IMR-90 (cell line): Measurements from ENCODE around the gene DLG4. TPM values are rescaled to one million over a fixed set of nuclear protein-coding genes. Genes with fewer than 3 reads are reported as not detected.
A peak's percentile ranks its signal among the peaks of the same experiment; 100 is the strongest.

Experiments
- ATAC-seq: fragments of 200-7000 bp; cut with Tn5 transposase; 2 replicates; pipeline ENCODE4 v1.9.1; 2020; ENCODE audit warnings: low read depth, mild to moderate bottlenecking, moderate library complexity
- BruUV-seq: library from RNA; stranded (reverse); fragments of 400-500 nt; replicated peaks from 2 replicates; lab custom pipeline; 2021; lab: Mats Ljungman, UMichigan
- CTCF ChIA-PET: fragments of 300-600 bp; formaldehyde crosslinking; extraction: SDS; loops from one replicate; lab custom pipeline; 2021; ENCODE audit warnings: antibody characterized with exemption; lab: Yijun Ruan, JAX
- POLR2A ChIA-PET: fragments of 300-600 bp; sonication (Branson Sonifier 250); formaldehyde crosslinking; loops from one replicate; lab custom pipeline; 2022; ENCODE audit warnings: antibody characterized with exemption; ENCODE audit not compliant: unreplicated experiment; lab: Charles Lee
- DNase-seq: peaks from one replicate; pipeline ENCODE4 v3.0.0; 2013
- H2AFZ ChIP-seq: replicated peaks from 2 replicates; pipeline ENCODE3; 2013; ENCODE audit warnings: low read length, mild to moderate bottlenecking; ENCODE audit not compliant: poor library complexity
- H2AK5ac ChIP-seq: 2 replicates; pipeline ENCODE4 v1.6.1; 2013; ENCODE audit warnings: low read depth, low read length, inconsistent platforms
- H2AK9ac ChIP-seq: replicated peaks from 2 replicates; pipeline ENCODE3; 2013; ENCODE audit warnings: mild to moderate bottlenecking, low read depth, low read length, moderate library complexity; ENCODE audit not compliant: poor library complexity
- H2BK120ac ChIP-seq: 2 replicates; pipeline ENCODE4 v1.6.1; 2013; ENCODE audit warnings: low read depth, low read length, inconsistent platforms
- H2BK15ac ChIP-seq: 3 replicates; pipeline ENCODE4 v1.6.1; 2013; ENCODE audit warnings: low read depth, low read length, inconsistent platforms
- H2BK20ac ChIP-seq: 2 replicates; pipeline ENCODE4 v1.6.1; 2013; ENCODE audit warnings: low read depth, mild to moderate bottlenecking, inconsistent platforms, low read length, moderate library complexity
- H2BK5ac ChIP-seq: 2 replicates; pipeline ENCODE4 v1.6.1; 2013; ENCODE audit warnings: mild to moderate bottlenecking, low read depth, low read length, inconsistent platforms; ENCODE audit not compliant: poor library complexity, severe bottlenecking
- H3K14ac ChIP-seq: replicated peaks from 2 replicates; pipeline ENCODE4 v1.6.1; 2013; ENCODE audit warnings: low read depth, low read length, inconsistent platforms
- H3K18ac ChIP-seq: 2 replicates; pipeline ENCODE4 v1.6.1; 2013; ENCODE audit warnings: low read depth, low read length, control low read depth
- H3K23ac ChIP-seq: 2 replicates; pipeline ENCODE4 v1.6.1; 2013; ENCODE audit warnings: low read depth, low read length, inconsistent platforms
- H3K27ac ChIP-seq: 2 replicates; pipeline ENCODE4 v1.5.1; 2013; ENCODE audit warnings: mild to moderate bottlenecking, control low read depth, low read length; ENCODE audit not compliant: insufficient read depth
- H3K27me3 ChIP-seq: 2 replicates; pipeline ENCODE4 v1.6.1; 2013; ENCODE audit warnings: low read length; ENCODE audit not compliant: control insufficient read depth, insufficient read depth
- H3K36me3 ChIP-seq: 2 replicates; pipeline ENCODE4 v1.6.1; 2013; ENCODE audit warnings: low read length, mixed read lengths; ENCODE audit not compliant: control insufficient read depth, insufficient read depth
- H3K4ac ChIP-seq: 2 replicates; pipeline ENCODE4 v1.6.1; 2013; ENCODE audit warnings: low read depth, low read length, inconsistent platforms
- H3K4me1 ChIP-seq: 2 replicates; pipeline ENCODE4 v1.6.1; 2013; ENCODE audit warnings: low read length, mixed read lengths; ENCODE audit not compliant: control insufficient read depth, insufficient read depth
- H3K4me2 ChIP-seq: 2 replicates; pipeline ENCODE4 v1.6.1; 2013; ENCODE audit warnings: low read depth, mild to moderate bottlenecking, control low read depth, low read length, moderate library complexity
- H3K4me3 ChIP-seq: 2 replicates; pipeline ENCODE4 v1.5.1; 2013; ENCODE audit warnings: low read depth, mild to moderate bottlenecking, control low read depth, low read length, moderate library complexity; ENCODE audit not compliant: insufficient read depth
- H3K56ac ChIP-seq: 2 replicates; pipeline ENCODE4 v1.6.1; 2013; ENCODE audit warnings: low read length, inconsistent platforms; ENCODE audit not compliant: insufficient read depth; ENCODE audit errors: extremely low read depth
- H3K79me1 ChIP-seq, 2 experiments: 2 replicates each; pipeline ENCODE4 v1.6.1; 2013; ENCODE audit warnings: low read length in 2 of 2, inconsistent platforms in 1 of 2, low read depth in 1 of 2
- H3K9ac ChIP-seq: 2 replicates; pipeline ENCODE4 v1.6.1; 2013; ENCODE audit warnings: low read depth, low read length, control low read depth
- H3K9me1 ChIP-seq: 2 replicates; pipeline ENCODE4 v1.6.1; 2013; ENCODE audit warnings: low read length, inconsistent platforms; ENCODE audit not compliant: insufficient read depth
- H3K9me3 ChIP-seq: 2 replicates; pipeline ENCODE4 v1.6.1; 2013; ENCODE audit warnings: low read length; ENCODE audit not compliant: control insufficient read depth, insufficient read depth
- H4K20me1 ChIP-seq: 2 replicates; pipeline ENCODE4 v1.6.1; 2013; ENCODE audit warnings: low read length, inconsistent platforms; ENCODE audit not compliant: insufficient read depth
- H4K5ac ChIP-seq: 2 replicates; pipeline ENCODE4 v1.6.1; 2013; ENCODE audit warnings: mild to moderate bottlenecking, low read depth, low read length, control low read depth
- H4K8ac ChIP-seq, 2 experiments: 2 replicates each; pipeline ENCODE4 v1.6.1; 2013; ENCODE audit warnings: low read depth in 2 of 2, low read length in 2 of 2, control low read depth in 1 of 2, inconsistent platforms in 1 of 2
- H4K91ac ChIP-seq: 2 replicates; pipeline ENCODE4 v1.6.1; 2013; ENCODE audit warnings: low read depth, low read length, inconsistent platforms; ENCODE audit not compliant: insufficient read depth
- CEBPB ChIP-seq: IDR thresholded peaks from 2 replicates; pipeline ENCODE4 v1.6.1; 2012; ENCODE audit warnings: low read depth, low read length, improper control_type of control experiment
- ELK1 ChIP-seq: fragments of 150-350 bp; IDR thresholded peaks from 2 replicates; pipeline ENCODE4 v1.6.1; 2016; ENCODE audit warnings: low read depth, mild to moderate bottlenecking, low read length, moderate library complexity, borderline replicate concordance
- POLR2A ChIP-seq: IDR thresholded peaks from 2 replicates; pipeline ENCODE4 v1.6.1; 2012; ENCODE audit warnings: mild to moderate bottlenecking, low read depth, low read length
- WGBS, 2 experiments: methylation state at CpG; one replicate each; pipeline versions ENCODE4 v1.1.5 to v1.1.7; 2013; ENCODE audit warnings: missing lambda C conversion rate in 2 of 2; ENCODE audit not compliant: insufficient read length in 1 of 2; ENCODE audit errors: extremely low coverage in 2 of 2; 5-methylcytosine and 5-hydroxymethylcytosine counted together
- dilution Hi-C: fragments of 300-500 bp; cut with HindIII; formaldehyde crosslinking; loops from one replicate; pipeline ENCODE4 v1.14.3; 2018; ENCODE audit warnings: low sequenced_read_pairs; ENCODE audit not compliant: unreplicated experiment
- in situ Hi-C: fragments of 300-500 bp; cut with MboI; formaldehyde crosslinking; loops from 3 replicates; pipeline ENCODE4 v1.14.3; 2019; ENCODE audit warnings: low sequenced_read_pairs, inconsistent platforms, mixed read lengths
- intact Hi-C: fragments of 100-400 bp; cut with micrococcal nuclease; formaldehyde crosslinking; loops from 2 replicates; pipeline ENCODE4 v1.10.0; 2022
- polyA plus RNA-seq, 3 experiments: library from polyadenylated mRNA; depleted of rRNA; stranded (reverse); fragments of >200 nt; gene quantifications; 2 replicates each; pipeline ENCODE4 v1.2.3, GENCODE V29; 2012; ENCODE audit warnings: low replicate concordance in 1 of 3
- total RNA-seq: library from RNA; depleted of rRNA; stranded (reverse); fragments of >200 nt; gene quantifications from 2 replicates; pipeline ENCODE4 v1.2.3, GENCODE V29; 2012

Gene DLG4
- total and polyA plus RNA-seq, 2 of the 4 experiments (the other 2 are of a cell fraction): 8.2 to 30.5 TPM

- TF ChIP-seq CEBPB: no peak
- TF ChIP-seq POLR2A: no peak
Observed at GRCh38 chr17:7207120-7208001, 12.3 kb downstream of the DLG4 start (continued).

GRCh38 chr17:7205561-7205960 lies 14.1 kb downstream of the DLG4 start:
- Histone ChIP-seq H3K14ac (peak overlapping the region; percentile 88), H3K4me3 (peak overlapping the region; percentile 51), H3K79me1 (peaks cover 13 to 74% of the 10 kb centered on the region in 2 experiments), H3K9me1 (peaks cover 13% of the 10 kb centered on the region), H3K36me3 (peaks cover 21% of the 10 kb centered on the region), H2AK5ac (peak overlapping the region; percentile 77), H3K56ac (no peak overlapping the region), H4K20me1 (peaks cover 44% of the 10 kb centered on the region), H2BK5ac (no peak overlapping the region), H3K4me1 (peaks cover 9% of the 10 kb centered on the region), H3K9ac (peak overlapping the region; percentile 11), H2AFZ (peak overlapping the region; percentile 95), H3K4me2 (peak overlapping the region; percentile 68), H3K18ac (no peak overlapping the region), H3K9me3 (no peaks in the 10 kb centered on the region), H2BK15ac (no peak overlapping the region; the same call in 2 of the 3 replicates), H3K4ac (peak overlapping the region; percentile 72), H4K91ac (no peak overlapping the region; the same call in none of the 2 replicates), H3K23ac (peak overlapping the region; percentile 45; the same call in 1 of the 2 replicates), H4K5ac (no peak overlapping the region), H3K27me3 (no peaks in the 10 kb centered on the region), H2BK120ac (no peak overlapping the region), H4K8ac (peak overlapping the region; percentile 62 to 75; a peak in 3 of 4 replicates), H2BK20ac (no peak overlapping the region), H2AK9ac (peak overlapping the region; percentile 4), H3K27ac (no peak overlapping the region; the same call in 1 of the 2 replicates)
- WGBS, 2 experiments: 27% methylated on average over 6 of the region's 15 CpGs; no CpG with 5 or more reads in 1 of the 2 experiments
- ATAC-seq (no peak), DNase-seq (no peak)
- in situ Hi-C loops: no loop called here
- POLR2A ChIA-PET: no interaction called here
- dilution Hi-C loops: no loop called here
- no TSS peak for BruUV-seq
- CTCF ChIA-PET: no interaction called here
- intact Hi-C loops: no loop called here
- no peak for TF ChIP-seq ELK1
